ENCODE results near the gene TOMM5. TPM values are rescaled to one million over a fixed set of nuclear protein-coding genes. Genes with fewer than 3 reads are reported as not detected.

The TOMM5 gene
- total and polyA plus RNA-seq, 2 of the 13 experiments (the other 11 are each of a cell fraction or from before 2014, with no cell fraction given), result 147 to 315 TPM

- 0 out of 2 replicates have a peak, but pooled peaks have one; percentile 34 for TF ChIP-seq USF2 (IDR thresholded peaks at IDR 0.05; ENCODE audit: low read depth, low read length)
- peak; percentile 57; the same call in 1 of the 2 replicates for TF ChIP-seq USF2 (CRISPR knock-in tag; IDR thresholded peaks at IDR 0.05; ENCODE audit: borderline replicate concordance)
- TF ChIP-seq ZNF781 (CRISPR knock-in tag; IDR thresholded peaks at IDR 0.05; ENCODE audit: borderline replicate concordance, not compliant biosample characterization), result peak; percentile 37
- TF ChIP-seq POLR2A (IDR thresholded peaks at IDR 0.05; ENCODE audit: insufficient read depth in 1 of 2, low read depth in 2 of 2, low read length in 2 of 2), result peak; percentile 17 to 55; a peak in 1 of 4 replicates
- no peak; the same call in 1 of the 2 replicates for TF ChIP-seq ZNF816 (CRISPR knock-in tag; IDR thresholded peaks at IDR 0.05; ENCODE audit: borderline replicate concordance)
- TF ChIP-seq TFAP4 (IDR thresholded peaks at IDR 0.05; ENCODE audit: borderline replicate concordance, low read depth), result peak; percentile 84; the same call in 1 of the 2 replicates
- TF ChIP-seq ZIK1 (CRISPR knock-in tag; IDR thresholded peaks at IDR 0.05; ENCODE audit: borderline replicate concordance, low read depth), result peak; percentile 55; the same call in 1 of the 2 replicates
- 0 out of 2 replicates have a peak, but pooled peaks have one; percentile 38 for TF ChIP-seq MTERF4 (CRISPR knock-in tag; IDR thresholded peaks at IDR 0.05)
- no peak for TF ChIP-seq ZNF678 (CRISPR knock-in tag; IDR thresholded peaks at IDR 0.05)
- peak; percentile 35; the same call in 1 of the 2 replicates for TF ChIP-seq TAF1 (CRISPR knock-in tag; IDR thresholded peaks at IDR 0.05)
- no peak for TF ChIP-seq FOSL2 (CRISPR knock-in tag; IDR thresholded peaks at IDR 0.05)
- TF ChIP-seq PATZ1 (CRISPR knock-in tag; IDR thresholded peaks at IDR 0.05), result peak; percentile 72
- peak; percentile 10 for TF ChIP-seq YY1 (IDR thresholded peaks at IDR 0.05; ENCODE audit: insufficient read depth, insufficient replicate concordance, low read depth, low read length)
- no peak for TF ChIP-seq PTBP1 (IDR thresholded peaks at IDR 0.05; ENCODE audit: low read depth, low read length, poor library complexity, severe bottlenecking)
- TF ChIP-seq, protein P1, sequence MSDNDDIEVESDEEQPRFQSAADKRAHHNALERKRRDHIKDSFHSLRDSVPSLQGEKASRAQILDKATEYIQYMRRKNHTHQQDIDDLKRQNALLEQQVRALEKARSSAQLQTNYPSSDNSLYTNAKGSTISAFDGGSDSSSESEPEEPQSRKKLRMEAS (IDR thresholded peaks at IDR 0.05), result peak; percentile 70
- no peak for TF ChIP-seq ZNF577 (CRISPR knock-in tag; IDR thresholded peaks at IDR 0.05; ENCODE audit: borderline replicate concordance, low read depth)
- TF ChIP-seq, protein P2, sequence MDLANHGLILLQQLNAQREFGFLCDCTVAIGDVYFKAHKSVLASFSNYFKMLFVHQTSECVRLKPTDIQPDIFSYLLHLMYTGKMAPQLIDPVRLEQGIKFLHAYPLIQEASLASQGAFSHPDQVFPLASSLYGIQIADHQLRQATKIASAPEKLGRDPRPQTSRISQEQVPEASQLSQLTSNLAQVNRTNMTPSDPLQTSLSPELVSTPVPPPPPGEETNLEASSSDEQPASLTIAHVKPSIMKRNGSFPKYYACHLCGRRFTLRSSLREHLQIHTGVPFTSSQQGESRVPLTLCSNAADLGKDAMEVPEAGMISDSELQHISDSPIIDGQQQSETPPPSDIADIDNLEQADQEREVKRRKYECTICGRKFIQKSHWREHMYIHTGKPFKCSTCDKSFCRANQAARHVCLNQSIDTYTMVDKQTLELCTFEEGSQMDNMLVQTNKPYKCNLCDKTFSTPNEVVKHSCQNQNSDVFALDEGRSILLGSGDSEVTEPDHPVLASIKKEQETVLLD (CRISPR knock-in tag; IDR thresholded peaks at IDR 0.05; ENCODE audit: low read depth), result peak; percentile 74
- TF ChIP-seq TSC22D2 (CRISPR knock-in tag; IDR thresholded peaks at IDR 0.05; ENCODE audit: borderline replicate concordance), result no peak
- peak; percentile 65 for TF ChIP-seq POLR2G (IDR thresholded peaks at IDR 0.05; ENCODE audit: low read depth, low read length)
- TF ChIP-seq SALL1 (CRISPR knock-in tag; IDR thresholded peaks at IDR 0.05), result peak; percentile 68; the same call in 1 of the 2 replicates
- TF ChIP-seq ZNF234 (CRISPR knock-in tag; conservative IDR thresholded peaks at IDR 0.05), result no peak
Observed at GRCh38 chr9:37575921-37576721, 16.3 kb downstream of the TOMM5 start, which contains the start of gene FBXO10 (continued).

Data from HepG2 (cell line).